H1 (cell line): ENCODE measurements around the gene RBFA. TPM values are rescaled to one million over a fixed set of nuclear protein-coding genes. Genes with fewer than 3 reads are reported as not detected.

ENCODE experiments used
- polyA plus RNA-seq, 7 experiments: library from polyadenylated mRNA; depleted of rRNA in 3 of 7; stranded (reverse) in 5 of 7; unstranded in 2 of 7; fragments of >200 nt in 5 of 7; fragments of 200-250 nt in 2 of 7; gene quantifications; 1 replicate in 5 of 7; 2 replicates in 1 of 7; 4 replicates in 1 of 7; pipeline versions ENCODE4 v1.2.1 to v1.2.3, GENCODE V29; 2011 to 2013; ENCODE audit warnings: missing spikeins in 2 of 7, mixed read lengths in 2 of 7
- total RNA-seq: library from RNA; stranded (reverse); fragmentation: NEBNext Ultra II Directional; extraction: Animal tissue kit (Norgen Biotek cat#: 25700); gene quantifications from 2 replicates; pipeline ENCODE4 v1.2.1, GENCODE V29; 2021

RBFA gene
- total and polyA plus RNA-seq, 2 of the 8 experiments (the other 6 are each of a cell fraction or from before 2014, with no cell fraction given): 19.2 to 29.5 TPM

Other genes with a start within 250 kb of the RBFA start
- gene KCNG2, start 236.5 kb upstream of the RBFA start, total RNA-seq: 0.19 TPM in 1 of 2 replicates, not detected in the other
- 0.71 and 0.74 TPM in 2 replicates for gene KCNG2, start 236.5 kb upstream of the RBFA start, polyA plus RNA-seq (2011; rRNA removed)
- gene SLC66A2, start 82.8 kb upstream of the RBFA start, total RNA-seq: 11.6 and 15.0 TPM in 2 replicates
- 18.9 and 27.7 TPM in 2 replicates for gene SLC66A2, start 82.8 kb upstream of the RBFA start, polyA plus RNA-seq (2011; rRNA removed)
- 0.69 and 1.0 TPM in 2 replicates for gene HSBP1L1, start 69.8 kb upstream of the RBFA start, total RNA-seq
- gene HSBP1L1, start 69.8 kb upstream of the RBFA start, polyA plus RNA-seq (2011; rRNA removed): 1.3 and 1.4 TPM in 2 replicates
- 160 and 169 TPM in 2 replicates for gene TXNL4A, start 45.9 kb upstream of the RBFA start, total RNA-seq
- gene TXNL4A, start 45.9 kb upstream of the RBFA start, polyA plus RNA-seq (2011; rRNA removed): 181 and 197 TPM in 2 replicates
- gene ADNP2, start 74.8 kb downstream of the RBFA start, total RNA-seq: 61.1 and 61.6 TPM in 2 replicates
- gene ADNP2, start 74.8 kb downstream of the RBFA start, polyA plus RNA-seq (2011; rRNA removed): 25.1 and 28.5 TPM in 2 replicates
- gene PARD6G, start 213.1 kb downstream of the RBFA start, total RNA-seq: 17.9 and 18.8 TPM in 2 replicates
- gene PARD6G, start 213.1 kb downstream of the RBFA start, polyA plus RNA-seq (2011; rRNA removed): 11.3 and 12.0 TPM in 2 replicates